ENCODE results near the gene RELT. TPM values are rescaled to one million over a fixed set of nuclear protein-coding genes. Genes with fewer than 3 reads are reported as not detected.

RELT gene
- 24.0 and 79.7 TPM in 2 replicates for total RNA-seq (2011; cell fraction: chromatin; rRNA removed; ENCODE audit: low replicate concordance)
- total RNA-seq (2011; cell fraction: nucleolus; rRNA removed): 52.2 and 56.9 TPM in 2 replicates
- 38.4 and 46.9 TPM in 2 replicates for total RNA-seq (2011; cell fraction: nucleoplasm; rRNA removed)
- total RNA-seq (2014; rRNA removed) (11.2 and 13.3 TPM in 2 replicates), total RNA-seq (2014; rRNA removed; fragmentation: Illumina TruSeq; extraction: Trizol) (3.1 and 3.8 TPM in 2 replicates), total RNA-seq (2015; rRNA removed; fragmentation: Illumina TruSeq; extraction: Trizol) (9.6 and 9.8 TPM in 2 replicates), total RNA-seq (2021) (18.4 and 20.2 TPM in 2 replicates), polyA plus RNA-seq (2011; rRNA removed) (7.4 and 11.8 TPM in 2 replicates), polyA plus RNA-seq (2014; fragmentation: Illumina TruSeq; extraction: Trizol) (6.0 and 8.6 TPM in 2 replicates), polyA plus RNA-seq (2014; fragmentation: Nextera tagmentation; extraction: Ambion mirVana) (1 to 10 TPM; 1.1 to 1.2 TPM), polyA plus RNA-seq (2014; rRNA removed) (14.4 and 14.9 TPM in 2 replicates), polyA minus RNA-seq (2011; rRNA and poly(A)+ RNA removed) (4.7 and 6.0 TPM in 2 replicates), Bru-seq, nascent RNA (percentile 78 among the genes with signal in this experiment), BruChase-seq, experiment 1, labeled RNA remaining after a 2-hour chase (percentile 72 among the genes with signal in this experiment), BruChase-seq, experiment 2, labeled RNA remaining after a 6-hour chase (percentile 77 among the genes with signal in this experiment)
- polyA plus RNA-seq (2011; cell fraction: cytosol; rRNA removed): 11.0 and 16.5 TPM in 2 replicates
- 55.1 and 73.5 TPM in 2 replicates for polyA plus RNA-seq (2011; cell fraction: nucleus; rRNA removed)
- 8.7 and 14.0 TPM in 2 replicates for polyA plus RNA-seq (2012)
- 7.3 and 8.5 TPM in 2 replicates for polyA minus RNA-seq (2011; cell fraction: cytosol; rRNA and poly(A)+ RNA removed)
- 18.2 and 20.5 TPM in 2 replicates for polyA minus RNA-seq (2011; cell fraction: nucleus; rRNA and poly(A)+ RNA removed)
- long read RNA-seq, experiment 1, full-length matches to known transcripts: 59 of 99 reads
- long read RNA-seq, experiment 1, partial matches to known transcripts: 14 of 99 reads
- long read RNA-seq, experiment 1, other reads (novel, unspliced or antisense): 26 of 99 reads
- long read RNA-seq, experiment 2, transcript RELT-201 (11 exons, 3,535 nt): major isoform, 10 of 21 reads
- long read RNA-seq, experiment 2, partial matches to known transcripts: 4 of 21 reads
- long read RNA-seq, experiment 2, other reads (novel, unspliced or antisense): 7 of 21 reads
- long read RNA-seq, experiment 3, partial matches to known transcripts: 0 of 5 reads
- long read RNA-seq, experiment 3, other reads (novel, unspliced or antisense): 2 of 5 reads

GRCh38 chr11:73376160-73376802 lies at the start of gene RELT:
Gene RELT, plus strand, starts transcription at chr11:73376399. Its CDS starts 12,738 bp downstream, at chr11:73389137.
- ATAC-seq (peak; percentile 94), DNase-seq (ENCODE audit: extremely low read depth in 1 of 4, low spot score in 3 of 4) (peak; percentile 93 to 97 (median 95)), FAIRE-seq (peak; percentile 83)
- H3K9me1 ChIP-seq (ENCODE audit: control insufficient read depth, insufficient read depth, low read length): peaks cover 11% of the 10 kb centered on the region
- CTCF ChIA-PET (ENCODE audit: low intra/inter-chr PET ratio): interaction anchor here (0.7 kb wide), 1 partner anchor 17 kb away, joined by 3 read pairs; no protein-coding TSS in a partner anchor
- H3K9me3 ChIP-seq (replicated peaks; ENCODE audit: control insufficient read depth, insufficient read depth, low read depth, low read length): no peaks in the 10 kb centered on the region
- peaks cover 0 to 5% of the 10 kb centered on the region in 2 experiments; a peak in 1 of 5 replicates for H3K27me3 ChIP-seq (ENCODE audit: control insufficient read depth in 2 of 2, insufficient read depth in 2 of 2, low read length in 2 of 2)
- intact Hi-C loops (cut with micrococcal nuclease) (loop anchor here (2.0 to 5.0 kb wide), 2 partner anchors 17 to 69 kb away; partner anchors contain the start of gene ARHGEF17), in situ Hi-C loops (cut with MboI) (no loop called here)
- POLR2A ChIA-PET: interaction anchor here (2.2 kb wide), 1 partner anchor 9 kb away, joined by 8 read pairs; no protein-coding TSS in a partner anchor
- under 1% methylated on average over 67 of the region's 96 CpGs for WGBS (ENCODE audit: insufficient coverage, low coverage, missing lambda C conversion rate)
- no TSS peak for BruUV-seq (replicated peaks)
- H4K20me1 ChIP-seq (replicated peaks; ENCODE audit: control insufficient read depth, insufficient read depth, low read length): peaks cover 26% of the 10 kb centered on the region
- H3K4me1 ChIP-seq (replicated peaks in 1 of 2; ENCODE audit: control insufficient read depth in 2 of 2, insufficient read depth in 2 of 2, low read length in 2 of 2): peaks cover 23 to 60% of the 10 kb centered on the region in 2 experiments
- H3K4me2 ChIP-seq (ENCODE audit: insufficient read depth, low read length): peak within 1 kb of the TSS; percentile 90
- peaks cover 50% of the 10 kb centered on the region for H3K79me2 ChIP-seq (ENCODE audit: control insufficient read depth, insufficient read depth, low read length)
- H3K27ac ChIP-seq (ENCODE audit: extremely low read depth, low read depth, low read length): peak within 1 kb of the TSS; percentile 86
- H3K4me3 ChIP-seq: peak within 1 kb of the TSS; percentile 95
- H2AFZ ChIP-seq (ENCODE audit: low read depth, low read length): peak within 1 kb of the TSS; percentile 89
- peaks cover 3% of the 10 kb centered on the region; the same call in 1 of the 3 replicates for H3K36me3 ChIP-seq (ENCODE audit: control insufficient read depth, insufficient read depth, low read length)
- H3K9ac ChIP-seq (ENCODE audit: insufficient read depth in 1 of 2, low read depth in 2 of 2, low read length in 2 of 2): peak within 1 kb of the TSS; percentile 82 to 98
- TF ChIP-seq PHF8 (IDR thresholded peaks at IDR 0.05; ENCODE audit: borderline replicate concordance, low read length) (peak; percentile 80; the same call in 1 of the 2 replicates), CTCF (IDR thresholded peaks at IDR 0.05 in 2 of 3, conservative IDR thresholded peaks at IDR 0.05 in 1 of 3; ENCODE audit: insufficient read depth in 2 of 3, low read depth in 1 of 3, low read length in 3 of 3) (peak; percentile 90 to 95 (median 91)), CREB1 (IDR thresholded peaks at IDR 0.05) (peak; percentile 92), CREB1 (CRISPR knock-in tag; IDR thresholded peaks at IDR 0.05) (peak; percentile 86), PCBP1 (IDR thresholded peaks at IDR 0.05; ENCODE audit: low read depth, low read length, poor library complexity, severe bottlenecking) (peak; percentile 77), KAT7 (CRISPR knock-in tag; IDR thresholded peaks at IDR 0.05; ENCODE audit: borderline replicate concordance) (peak; percentile 89; the same call in 1 of the 2 replicates), ZFX (CRISPR knock-in tag; IDR thresholded peaks at IDR 0.05) (peak; percentile 65), THAP12 (CRISPR knock-in tag; IDR thresholded peaks at IDR 0.05) (0 out of 2 replicates have a peak, but pooled peaks have one; percentile 67)

Data from K562 (cell line).